Transverse colon (tissue), 4 donors: Measurements from ENCODE around the gene FHIP2A.

ENCODE experiments used
- CTCF ChIP-seq, 5 experiments: fragments of 200-600 bp in 3 of 5; fragments of 450-650 bp in 2 of 5; sonication (generic) in 3 of 5; IDR thresholded peaks; 1 replicate in 2 of 5; 2 replicates in 3 of 5; pipeline ENCODE4 v1.5.1; 2016 to 2017; ENCODE audit warnings: antibody characterized with exemption in 5 of 5, inconsistent platforms in 3 of 5, mild to moderate bottlenecking in 2 of 5, moderate library complexity in 1 of 5
- EP300 ChIP-seq: sonication (generic); formaldehyde crosslinking; IDR thresholded peaks from one replicate; pipeline ENCODE4 v1.6.1; 2017; ENCODE audit warnings: antibody characterized with exemption, low read depth
- POLR2A ChIP-seq: fragments of 450-650 bp; IDR thresholded peaks from one replicate; pipeline ENCODE4 v1.6.1; 2016; ENCODE audit warnings: antibody characterized with exemption, mild to moderate bottlenecking, moderate library complexity
- POLR2AphosphoS5 ChIP-seq, 3 donors: sonication (generic); formaldehyde crosslinking; IDR thresholded peaks; one replicate each; pipeline ENCODE4 v1.6.1; 2016; ENCODE audit warnings: antibody characterized with exemption in 3 of 3

- TF ChIP-seq CTCF (IDR thresholded peaks at IDR 0.05) (no peak), POLR2A (no peak), POLR2AphosphoS5 (IDR thresholded peaks at IDR 0.05) (no peak), EP300 (no peak)
These were observed 18.3 kb downstream of the FHIP2A start for GRCh38 chr10:114839901-114840300.
